ENCODE results near the gene ZC3HAV1. TPM values are rescaled to one million over a fixed set of nuclear protein-coding genes. Genes with fewer than 3 reads are reported as not detected.

Gene ZC3HAV1
- total and polyA plus RNA-seq, 9 of the 15 experiments (the other 6 are each of a cell fraction or from before 2014, with no cell fraction given), result 11.9 to 40.5 (median 23.9) TPM

DNA sequence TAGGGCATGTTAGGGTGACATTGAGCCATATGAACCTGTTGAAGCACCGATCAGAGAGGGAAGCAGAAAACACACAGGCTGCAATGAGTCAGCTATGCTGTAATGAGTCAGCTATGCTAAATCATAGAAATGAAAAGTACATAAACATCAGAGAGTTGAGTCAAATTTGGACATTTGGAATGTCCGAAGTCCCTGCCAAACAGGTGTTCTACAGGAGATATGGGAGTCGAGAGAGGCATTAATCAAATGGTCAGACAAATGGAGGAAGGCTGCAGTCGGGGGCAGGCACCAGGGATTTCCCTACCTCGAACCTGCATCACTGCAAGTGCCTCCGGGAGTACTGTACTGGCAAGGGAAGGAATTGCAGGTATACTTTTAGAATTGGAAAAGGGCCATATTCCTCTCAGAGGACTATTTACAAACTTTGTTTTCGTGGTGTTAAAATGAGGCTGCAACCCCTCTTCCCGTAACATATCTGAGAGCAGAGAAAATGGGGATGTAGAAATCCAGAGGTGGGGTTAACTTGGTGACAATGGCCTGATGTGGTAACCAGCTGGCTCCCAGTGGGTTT, 8.8 kb upstream of the ZC3HAV1 start (continued):
- TF ChIP-seq, protein P1, sequence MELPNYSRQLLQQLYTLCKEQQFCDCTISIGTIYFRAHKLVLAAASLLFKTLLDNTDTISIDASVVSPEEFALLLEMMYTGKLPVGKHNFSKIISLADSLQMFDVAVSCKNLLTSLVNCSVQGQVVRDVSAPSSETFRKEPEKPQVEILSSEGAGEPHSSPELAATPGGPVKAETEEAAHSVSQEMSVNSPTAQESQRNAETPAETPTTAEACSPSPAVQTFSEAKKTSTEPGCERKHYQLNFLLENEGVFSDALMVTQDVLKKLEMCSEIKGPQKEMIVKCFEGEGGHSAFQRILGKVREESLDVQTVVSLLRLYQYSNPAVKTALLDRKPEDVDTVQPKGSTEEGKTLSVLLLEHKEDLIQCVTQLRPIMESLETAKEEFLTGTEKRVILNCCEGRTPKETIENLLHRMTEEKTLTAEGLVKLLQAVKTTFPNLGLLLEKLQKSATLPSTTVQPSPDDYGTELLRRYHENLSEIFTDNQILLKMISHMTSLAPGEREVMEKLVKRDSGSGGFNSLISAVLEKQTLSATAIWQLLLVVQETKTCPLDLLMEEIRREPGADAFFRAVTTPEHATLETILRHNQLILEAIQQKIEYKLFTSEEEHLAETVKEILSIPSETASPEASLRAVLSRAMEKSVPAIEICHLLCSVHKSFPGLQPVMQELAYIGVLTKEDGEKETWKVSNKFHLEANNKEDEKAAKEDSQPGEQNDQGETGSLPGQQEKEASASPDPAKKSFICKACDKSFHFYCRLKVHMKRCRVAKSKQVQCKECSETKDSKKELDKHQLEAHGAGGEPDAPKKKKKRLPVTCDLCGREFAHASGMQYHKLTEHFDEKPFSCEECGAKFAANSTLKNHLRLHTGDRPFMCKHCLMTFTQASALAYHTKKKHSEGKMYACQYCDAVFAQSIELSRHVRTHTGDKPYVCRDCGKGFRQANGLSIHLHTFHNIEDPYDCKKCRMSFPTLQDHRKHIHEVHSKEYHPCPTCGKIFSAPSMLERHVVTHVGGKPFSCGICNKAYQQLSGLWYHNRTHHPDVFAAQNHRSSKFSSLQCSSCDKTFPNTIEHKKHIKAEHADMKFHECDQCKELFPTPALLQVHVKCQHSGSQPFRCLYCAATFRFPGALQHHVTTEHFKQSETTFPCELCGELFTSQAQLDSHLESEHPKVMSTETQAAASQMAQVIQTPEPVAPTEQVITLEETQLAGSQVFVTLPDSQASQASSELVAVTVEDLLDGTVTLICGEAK (IDR thresholded peaks at IDR 0.05), result peak; percentile 6; the same call in 1 of the 2 replicates
- TF ChIP-seq, protein P1 (CRISPR knock-in tag; IDR thresholded peaks at IDR 0.05), result no peak
- TF ChIP-seq SRSF9 (IDR thresholded peaks at IDR 0.05; ENCODE audit: borderline replicate concordance, low read depth, low read length) (no peak), ILK (tag; IDR thresholded peaks at IDR 0.05; ENCODE audit: borderline replicate concordance, low read depth) (no peak), CREM (IDR thresholded peaks at IDR 0.05; ENCODE audit: low read depth) (peak; percentile 74; the same call in 1 of the 2 replicates), ZFPM2 (CRISPR knock-in tag; IDR thresholded peaks at IDR 0.05) (no peak), AFF1 (IDR thresholded peaks at IDR 0.05; ENCODE audit: low read depth in 1 of 2, partially characterized antibody in 2 of 2) (peak in 1 of 2 experiments; percentile 86), SAP30 (IDR thresholded peaks at IDR 0.05; ENCODE audit: borderline replicate concordance, insufficient read depth, low read depth, low read length, poor library complexity, severe bottlenecking) (no peak)
- TF ChIP-seq, protein P2, sequence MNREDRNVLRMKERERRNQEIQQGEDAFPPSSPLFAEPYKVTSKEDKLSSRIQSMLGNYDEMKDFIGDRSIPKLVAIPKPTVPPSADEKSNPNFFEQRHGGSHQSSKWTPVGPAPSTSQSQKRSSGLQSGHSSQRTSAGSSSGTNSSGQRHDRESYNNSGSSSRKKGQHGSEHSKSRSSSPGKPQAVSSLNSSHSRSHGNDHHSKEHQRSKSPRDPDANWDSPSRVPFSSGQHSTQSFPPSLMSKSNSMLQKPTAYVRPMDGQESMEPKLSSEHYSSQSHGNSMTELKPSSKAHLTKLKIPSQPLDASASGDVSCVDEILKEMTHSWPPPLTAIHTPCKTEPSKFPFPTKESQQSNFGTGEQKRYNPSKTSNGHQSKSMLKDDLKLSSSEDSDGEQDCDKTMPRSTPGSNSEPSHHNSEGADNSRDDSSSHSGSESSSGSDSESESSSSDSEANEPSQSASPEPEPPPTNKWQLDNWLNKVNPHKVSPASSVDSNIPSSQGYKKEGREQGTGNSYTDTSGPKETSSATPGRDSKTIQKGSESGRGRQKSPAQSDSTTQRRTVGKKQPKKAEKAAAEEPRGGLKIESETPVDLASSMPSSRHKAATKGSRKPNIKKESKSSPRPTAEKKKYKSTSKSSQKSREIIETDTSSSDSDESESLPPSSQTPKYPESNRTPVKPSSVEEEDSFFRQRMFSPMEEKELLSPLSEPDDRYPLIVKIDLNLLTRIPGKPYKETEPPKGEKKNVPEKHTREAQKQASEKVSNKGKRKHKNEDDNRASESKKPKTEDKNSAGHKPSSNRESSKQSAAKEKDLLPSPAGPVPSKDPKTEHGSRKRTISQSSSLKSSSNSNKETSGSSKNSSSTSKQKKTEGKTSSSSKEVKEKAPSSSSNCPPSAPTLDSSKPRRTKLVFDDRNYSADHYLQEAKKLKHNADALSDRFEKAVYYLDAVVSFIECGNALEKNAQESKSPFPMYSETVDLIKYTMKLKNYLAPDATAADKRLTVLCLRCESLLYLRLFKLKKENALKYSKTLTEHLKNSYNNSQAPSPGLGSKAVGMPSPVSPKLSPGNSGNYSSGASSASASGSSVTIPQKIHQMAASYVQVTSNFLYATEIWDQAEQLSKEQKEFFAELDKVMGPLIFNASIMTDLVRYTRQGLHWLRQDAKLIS (CRISPR knock-in tag; IDR thresholded peaks at IDR 0.05), result no peak; the same call in 1 of the 2 replicates

All from K562 (cell line).